HG02885 (cell line): ENCODE measurements around the gene BMPER.

Experiments used
- ATAC-seq: cut with Tn5 transposase; IDR thresholded peaks from one replicate; pipeline ENCODE4 v1.9.1; 2021; ENCODE audit warnings: mild to moderate bottlenecking; ENCODE audit not compliant: unreplicated experiment, poor library complexity

BMPER gene

GRCh38 chr7:33961948-33962347 lies 56.6 kb downstream of the BMPER start:
- ATAC-seq = no peak

- ATAC-seq = no peak
Observed at GRCh38 chr7:33964417-33965182, 59.3 kb downstream of the BMPER start.

- no peak for ATAC-seq
Observed at GRCh38 chr7:33965183-33965744, 59.9 kb downstream of the BMPER start.

- ATAC-seq = no peak
Observed at GRCh38 chr7:33968591-33968990, 63.3 kb downstream of the BMPER start.

- ATAC-seq = no peak
Observed at GRCh38 chr7:33970536-33970935, 65.2 kb downstream of the BMPER start.

- ATAC-seq = no peak
Observed at GRCh38 chr7:33971106-33971505, 65.8 kb downstream of the BMPER start.

- ATAC-seq = no peak
Observed at GRCh38 chr7:33973231-33974015, 68.1 kb downstream of the BMPER start.

- no peak for ATAC-seq
Observed at GRCh38 chr7:33979300-33979806, 74.0 kb downstream of the BMPER start.

- ATAC-seq = no peak
Observed at GRCh38 chr7:33979807-33980355, 74.5 kb downstream of the BMPER start.

GRCh38 chr7:33981226-33981625 lies 75.9 kb downstream of the BMPER start:
- no peak for ATAC-seq

GRCh38 chr7:33981671-33982424 lies 76.5 kb downstream of the BMPER start:
- no peak for ATAC-seq

GRCh38 chr7:33982425-33982786 lies 77.1 kb downstream of the BMPER start:
- ATAC-seq = no peak

- no peak for ATAC-seq
Observed at GRCh38 chr7:33986451-33986850, 81.1 kb downstream of the BMPER start.

GRCh38 chr7:33986951-33987947 lies 81.9 kb downstream of the BMPER start:
- ATAC-seq = no peak

- no peak for ATAC-seq
Observed at GRCh38 chr7:33996899-33997298, 91.6 kb downstream of the BMPER start.

GRCh38 chr7:33998476-33998875 lies 93.1 kb downstream of the BMPER start:
- ATAC-seq = no peak

- ATAC-seq = no peak
Observed at GRCh38 chr7:34011017-34011695, 105.8 kb downstream of the BMPER start.

GRCh38 chr7:34011696-34012095 lies 106.4 kb downstream of the BMPER start:
- ATAC-seq = no peak
